Measurements from ENCODE around the gene DIS3L2. TPM values are rescaled to one million over a fixed set of nuclear protein-coding genes. Genes with fewer than 3 reads are reported as not detected.

The DIS3L2 gene
- total and polyA plus RNA-seq, 2 of the 8 experiments (the other 6 are each of a cell fraction or from before 2014, with no cell fraction given) = 11.5 to 21.6 TPM

- TF ChIP-seq CTBP2 (IDR thresholded peaks at IDR 0.05; ENCODE audit: borderline replicate concordance, insufficient read depth, insufficient read length, low read length) = no peak
- TF ChIP-seq PHF8 (conservative IDR thresholded peaks at IDR 0.05; ENCODE audit: low read depth, low read length) = no peak
- no peak for TF ChIP-seq KDM1A (IDR thresholded peaks at IDR 0.05; ENCODE audit: borderline replicate concordance, low read length)
- TF ChIP-seq EP300 (IDR thresholded peaks at IDR 0.05; ENCODE audit: borderline replicate concordance in 1 of 2, low read depth in 2 of 2, low read length in 2 of 2) = no peak
Observed at GRCh38 chr2:231951452-231952035, 10.0 kb upstream of the DIS3L2 start (continued).

All from H1 (cell line).